Stimulated activated CD8-positive, alpha-beta memory T cell treated with anti-CD3 and anti-CD28 coated beads, Interleukin-4, amount 100 ng/mL, for 24 hours (primary cell): ENCODE results near the gene PLPPR1.
"Not testable (repeated sequence)": the region's sequence is repeated elsewhere in the genome, so short reads cannot be mapped to it uniquely, and the experiment has no call there.

Source experiments
- DNase-seq: peaks from one replicate; pipeline ENCODE4 v3.0.0-alpha.2; 2020; ENCODE audit warnings: low read depth

PLPPR1 gene

GRCh38 chr9:101291043-101291442 is 262.5 kb downstream of the PLPPR1 start:
- not testable (repeated sequence) for DNase-seq

DNA sequence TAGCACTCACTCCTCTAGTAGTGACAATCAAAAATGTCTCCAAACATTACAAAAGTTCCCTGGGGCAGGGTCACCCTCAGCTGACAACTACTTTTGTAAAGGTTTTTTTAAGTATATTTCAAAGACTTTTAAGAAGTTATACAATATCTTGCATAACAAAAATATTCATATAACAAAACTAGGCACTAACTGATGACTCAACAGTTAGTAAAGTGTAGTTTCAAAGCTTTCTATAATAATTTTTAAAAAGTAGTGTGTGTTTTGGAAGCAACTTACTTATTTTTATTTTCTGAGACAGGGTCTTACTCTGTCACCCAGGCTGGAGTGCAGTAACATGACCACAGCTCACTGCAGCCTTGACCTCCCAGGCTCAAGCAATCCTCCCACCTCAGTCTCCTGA is 271.4 kb downstream of the PLPPR1 start:
- no peak for DNase-seq

DNA sequence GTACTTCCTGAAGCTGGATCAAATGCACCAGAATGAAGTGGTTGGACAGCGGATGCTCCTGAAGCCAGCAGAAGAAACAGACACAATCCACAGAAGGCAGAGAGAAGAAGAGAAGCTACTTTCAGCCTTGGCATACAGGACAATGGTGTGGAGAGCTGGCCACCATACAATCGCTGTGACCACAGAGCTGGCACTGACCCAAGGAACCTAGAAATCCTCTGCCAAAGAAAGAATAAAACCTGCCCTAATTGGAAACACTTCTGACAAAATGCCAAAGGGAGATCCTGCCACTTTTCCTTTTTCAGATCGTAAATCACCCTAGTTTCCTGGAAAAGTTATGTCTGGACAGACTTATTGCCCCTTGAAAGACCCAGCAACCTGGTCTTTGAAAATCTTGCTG is 278.5 kb downstream of the PLPPR1 start:
- no peak for DNase-seq

- no peak for DNase-seq
Measured at GRCh38 chr9:101307524-101308213, 279.1 kb downstream of the PLPPR1 start.

GRCh38 chr9:101309139-101309538 is 280.6 kb downstream of the PLPPR1 start:
- no peak for DNase-seq

DNA sequence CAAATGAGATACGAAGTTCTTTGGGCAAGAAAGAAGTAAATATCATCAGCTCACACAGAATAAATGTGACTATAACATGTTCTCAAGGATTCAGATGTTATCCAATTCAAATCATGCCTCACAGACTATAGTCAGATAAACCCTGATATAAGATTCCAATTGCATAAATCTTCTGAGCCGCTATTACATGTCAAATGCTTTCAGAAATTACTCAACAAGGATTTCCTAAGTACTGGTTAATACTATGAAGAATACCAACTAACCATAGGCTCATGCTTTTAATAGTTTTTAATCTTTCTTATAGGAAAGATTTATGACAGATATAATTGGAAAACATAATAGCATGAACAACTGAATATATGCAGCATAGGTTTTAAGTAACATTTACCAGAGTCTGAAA is 282.7 kb downstream of the PLPPR1 start:
- no peak for DNase-seq

GRCh38 chr9:101311758-101312420 is 283.4 kb downstream of the PLPPR1 start:
- no peak for DNase-seq

- no peak for DNase-seq
Measured at GRCh38 chr9:101312661-101313060, 284.1 kb downstream of the PLPPR1 start.

DNA sequence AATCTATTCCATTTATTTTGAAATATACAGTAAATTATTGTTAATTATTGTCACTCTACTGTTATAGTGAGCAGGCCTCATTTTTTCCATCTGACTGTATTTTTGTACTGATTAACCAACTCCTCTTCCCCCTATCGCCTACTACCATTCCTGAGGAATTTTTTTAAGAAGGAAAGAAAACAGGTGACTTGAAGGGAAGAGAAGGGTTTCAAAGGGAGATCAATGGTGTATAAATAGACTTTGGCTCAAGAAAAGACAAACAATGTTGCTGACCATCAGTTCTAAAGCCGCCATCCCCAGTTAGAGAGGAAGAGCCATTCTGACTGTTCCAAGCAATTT is 286.6 kb downstream of the PLPPR1 start:
- no peak for DNase-seq

GRCh38 chr9:101317735-101318134 is 289.2 kb downstream of the PLPPR1 start:
- DNase-seq = no peak

DNA sequence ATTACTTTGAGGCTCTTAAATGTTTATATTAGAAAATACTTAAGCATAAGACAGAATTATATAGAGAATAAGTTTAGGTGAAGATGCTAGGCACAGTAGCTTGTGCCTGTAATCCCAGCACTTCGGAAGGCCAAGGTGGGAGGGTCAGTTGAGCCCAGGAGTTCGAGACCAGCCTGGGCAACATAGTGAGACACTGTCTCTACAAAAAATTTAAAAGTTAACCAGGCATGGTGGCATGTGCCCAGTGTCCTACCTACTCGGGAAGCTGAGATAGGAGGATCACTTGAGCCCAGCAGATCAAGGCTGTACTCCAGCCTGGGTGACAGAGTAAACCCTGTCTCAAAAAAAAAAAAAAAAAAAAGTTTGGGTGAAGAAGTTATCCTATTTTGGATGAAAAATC is 294.6 kb downstream of the PLPPR1 start:
- DNase-seq = no peak

GRCh38 chr9:101324245-101324804 is 295.8 kb downstream of the PLPPR1 start:
- no peak for DNase-seq

DNA sequence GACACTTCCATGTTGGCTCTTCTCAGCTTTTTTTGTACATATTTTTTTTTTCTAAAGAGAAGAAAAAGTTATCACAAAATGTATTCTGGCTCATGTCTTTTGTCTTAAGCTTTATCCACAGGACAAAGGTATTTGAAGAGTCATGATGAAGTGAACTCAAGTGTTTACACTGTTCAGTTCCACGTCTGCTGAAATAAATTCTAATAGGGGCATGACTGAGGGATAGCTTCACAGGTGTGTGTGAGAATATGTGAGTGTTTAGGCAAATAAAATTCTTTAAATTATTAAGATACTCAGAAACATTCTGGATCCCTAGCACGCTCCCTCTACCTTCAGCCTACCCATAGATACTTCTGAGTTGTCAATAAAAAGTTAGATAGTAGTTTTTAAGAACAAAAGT is 296.5 kb downstream of the PLPPR1 start:
- DNase-seq = no peak

- no peak for DNase-seq
Measured at GRCh38 chr9:101326035-101326434, 297.5 kb downstream of the PLPPR1 start.

- no peak for DNase-seq
Measured at GRCh38 chr9:101326501-101326900, 298.0 kb downstream of the PLPPR1 start.

- DNase-seq = not testable (repeated sequence)
Measured at GRCh38 chr9:101327422-101327909, 298.9 kb downstream of the PLPPR1 start.

GRCh38 chr9:101332362-101332761 is 303.8 kb downstream of the PLPPR1 start:
- no peak for DNase-seq

DNA sequence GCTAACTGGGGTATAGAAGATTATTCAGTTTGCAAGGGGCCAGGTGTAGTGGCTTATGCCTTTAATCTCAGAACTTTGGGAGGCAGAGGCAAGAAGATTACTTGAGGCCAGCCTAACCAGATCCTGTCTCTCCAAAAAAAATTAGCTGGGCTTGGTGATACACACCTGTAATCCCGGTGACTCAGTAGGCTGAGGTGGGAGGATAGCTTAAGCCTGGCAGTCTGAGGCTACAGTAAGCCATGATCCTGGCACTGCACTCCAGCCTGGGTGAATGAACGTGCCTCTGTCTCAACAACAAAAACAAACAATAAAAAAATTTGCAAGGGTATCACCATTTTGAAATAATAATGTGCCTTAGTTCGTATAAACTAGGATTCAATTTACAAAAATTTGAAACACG is 305.0 kb downstream of the PLPPR1 start:
- no peak for DNase-seq

DNA sequence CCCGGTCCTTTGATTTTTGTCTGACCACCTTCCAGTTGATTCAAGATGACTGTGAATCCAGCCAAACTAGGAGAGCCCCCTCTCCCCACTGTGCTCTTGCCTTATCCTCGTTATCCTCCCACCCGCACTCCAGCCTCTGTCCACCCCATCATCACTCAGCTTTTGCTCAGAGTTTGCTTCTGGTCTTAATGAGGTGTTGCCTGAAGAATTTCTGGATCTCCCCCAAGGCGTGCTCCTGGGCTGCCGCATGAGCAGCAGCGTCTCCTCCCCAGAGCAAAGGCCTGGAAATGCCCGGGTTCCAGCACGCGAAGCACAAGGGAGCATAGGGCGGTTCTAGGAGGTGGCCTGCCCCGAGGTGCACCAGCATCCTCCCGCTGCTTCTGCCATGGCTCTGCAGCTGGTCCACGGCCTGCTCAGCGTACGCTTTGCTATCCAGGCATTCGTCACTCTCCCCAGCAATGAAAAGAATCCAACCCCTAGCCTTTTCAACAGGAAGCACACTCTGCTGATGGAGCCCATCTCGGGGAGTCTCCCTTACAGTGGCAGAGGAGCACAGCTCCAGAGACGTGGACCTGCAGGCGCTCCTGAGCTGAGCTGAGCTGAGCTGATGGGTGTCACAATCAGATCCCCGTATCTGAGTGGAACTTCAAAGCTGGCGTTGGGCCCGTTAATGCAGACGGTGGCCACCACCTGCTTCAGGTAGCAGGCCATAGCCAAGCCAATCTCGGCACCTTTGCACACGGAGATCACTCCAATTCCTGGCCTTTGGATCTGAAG is 305.6 kb downstream of the PLPPR1 start:
- no peak for DNase-seq

GRCh38 chr9:101336091-101336490 is 307.6 kb downstream of the PLPPR1 start:
- no peak for DNase-seq

DNA sequence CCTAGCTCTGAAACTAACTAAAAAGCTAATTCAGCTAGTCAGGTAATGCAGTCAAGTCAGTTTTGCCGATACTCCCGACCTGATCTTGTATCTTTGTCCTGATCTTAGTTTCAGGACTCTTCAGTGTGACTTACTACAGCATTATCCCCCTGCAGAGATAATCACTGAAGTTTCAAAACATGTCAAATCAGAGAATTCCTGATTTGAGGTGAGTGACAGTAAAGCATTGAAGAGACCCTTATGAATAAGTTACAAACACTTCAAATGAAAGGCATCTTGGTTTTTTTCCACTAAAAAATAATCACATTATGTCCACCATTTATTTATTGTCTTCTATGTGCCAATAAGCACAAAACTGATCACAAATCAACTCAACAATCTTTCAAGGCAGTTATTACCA is 308.7 kb downstream of the PLPPR1 start:
- no peak for DNase-seq

- DNase-seq = no peak
Measured at GRCh38 chr9:101341958-101342357, 313.4 kb downstream of the PLPPR1 start.

- DNase-seq = no peak
Measured at GRCh38 chr9:101342595-101342994, 314.1 kb downstream of the PLPPR1 start.
